Measurements from ENCODE around the gene DNAH10. TPM values are rescaled to one million over a fixed set of nuclear protein-coding genes. Genes with fewer than 3 reads are reported as not detected.
A peak's percentile ranks its signal among the peaks of the same experiment; 100 is the strongest.

DNAH10 gene
- total and polyA plus RNA-seq, 4 donors, result 0.03 to 1.0 TPM; not detected in 2

DNA sequence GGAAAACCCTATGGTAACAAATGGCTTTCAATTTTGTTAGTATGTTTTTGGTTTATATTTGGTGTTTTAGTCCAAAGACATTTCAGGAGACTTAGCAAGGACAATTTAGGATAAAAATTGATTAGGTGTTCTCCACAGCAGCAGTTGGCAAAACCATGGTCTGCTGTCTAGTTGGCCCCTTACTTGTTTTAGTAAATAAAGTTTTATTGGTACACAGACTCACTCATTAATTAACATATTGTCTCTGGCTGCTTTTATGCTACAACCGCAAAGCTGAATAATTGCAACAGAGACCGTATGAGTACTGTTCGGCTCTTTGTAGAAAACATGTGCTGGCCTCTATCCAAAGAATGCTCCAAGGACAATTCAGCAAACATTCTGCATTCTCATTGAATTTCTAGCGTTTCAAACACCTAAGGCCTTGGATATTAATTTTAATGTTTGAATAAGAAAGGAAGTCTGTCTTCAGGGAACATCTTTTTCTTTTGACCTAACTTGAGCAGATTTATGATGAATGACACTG, 132.8 kb downstream of the DNAH10 start:
- Histone ChIP-seq H3K27ac (ENCODE audit: low read depth in 1 of 2, low read length in 2 of 2) (no peak overlapping the region), H3K4me1 (ENCODE audit: control insufficient read depth in 1 of 2, insufficient read depth in 2 of 2, low read length in 2 of 2) (no peaks in the 10 kb centered on the region), H3K27me3 (ENCODE audit: control insufficient read depth in 1 of 2, insufficient read depth in 2 of 2, low read length in 1 of 2) (no peaks in the 10 kb centered on the region), H3K4me3 (ENCODE audit: low read length in 2 of 2) (no peak overlapping the region), H3K36me3 (ENCODE audit: control insufficient read depth in 1 of 2, insufficient read depth in 2 of 2, low read length in 1 of 2) (no peaks in the 10 kb centered on the region), H3K9me3 (ENCODE audit: control insufficient read depth, low read length) (no peaks in the 10 kb centered on the region)
- WGBS, 2 donors, result 68 to 76% methylated on average over 4 of the region's 4 CpGs
- DNase-seq (no peak), ATAC-seq (ENCODE audit: low FRiP score) (no peak)
- intact Hi-C loops (cut with DNase I), result no loop called here

GRCh38 chr12:123895451-123895850, 133.3 kb downstream of the DNAH10 start:
- no peaks in the 10 kb centered on the region for H3K27me3 ChIP-seq (ENCODE audit: control insufficient read depth in 1 of 2, insufficient read depth in 2 of 2, low read length in 1 of 2)
- no peak overlapping the region for H3K4me3 ChIP-seq (ENCODE audit: low read length in 2 of 2)
- ATAC-seq (ENCODE audit: low FRiP score) (no peak), DNase-seq (peak in 1 of 2 donors; percentile 5)
- H3K4me1 ChIP-seq (ENCODE audit: control insufficient read depth in 1 of 2, insufficient read depth in 2 of 2, low read length in 2 of 2), result no peaks in the 10 kb centered on the region
- no peak overlapping the region for H3K27ac ChIP-seq (ENCODE audit: low read depth in 1 of 2, low read length in 2 of 2)
- WGBS, 2 donors, result 89 to 92% methylated on average over 8 of the region's 8 CpGs
- H3K9me3 ChIP-seq (ENCODE audit: control insufficient read depth, low read length), result no peaks in the 10 kb centered on the region
- intact Hi-C loops (cut with DNase I), result no loop called here
- H3K36me3 ChIP-seq (ENCODE audit: control insufficient read depth in 1 of 2, insufficient read depth in 2 of 2, low read length in 1 of 2), result no peaks in the 10 kb centered on the region

- Histone ChIP-seq H3K36me3 (ENCODE audit: control insufficient read depth in 1 of 2, insufficient read depth in 2 of 2, low read length in 1 of 2) (no peaks in the 10 kb centered on the region), H3K4me3 (ENCODE audit: low read length in 2 of 2) (no peak overlapping the region), H3K27ac (ENCODE audit: low read depth in 1 of 2, low read length in 2 of 2) (no peak overlapping the region), H3K9me3 (ENCODE audit: control insufficient read depth, low read length) (no peaks in the 10 kb centered on the region), H3K27me3 (ENCODE audit: control insufficient read depth in 1 of 2, insufficient read depth in 2 of 2, low read length in 1 of 2) (no peaks in the 10 kb centered on the region), H3K4me1 (ENCODE audit: control insufficient read depth in 1 of 2, insufficient read depth in 2 of 2, low read length in 2 of 2) (no peaks in the 10 kb centered on the region)
- no peak for ATAC-seq (ENCODE audit: low FRiP score)
- intact Hi-C loops (cut with DNase I), result no loop called here
- 51% methylated on average over 8 of the region's 8 CpGs for WGBS, 2 donors
- DNase-seq, result peak in 1 of 2 donors; percentile 52
Measured at GRCh38 chr12:123896767-123897166, 134.7 kb downstream of the DNAH10 start.

GRCh38 chr12:123897221-123897620, 135.1 kb downstream of the DNAH10 start:
- WGBS, 2 donors, result 74 to 79% methylated on average over 5 of the region's 5 CpGs
- intact Hi-C loops (cut with DNase I), result no loop called here

DNA sequence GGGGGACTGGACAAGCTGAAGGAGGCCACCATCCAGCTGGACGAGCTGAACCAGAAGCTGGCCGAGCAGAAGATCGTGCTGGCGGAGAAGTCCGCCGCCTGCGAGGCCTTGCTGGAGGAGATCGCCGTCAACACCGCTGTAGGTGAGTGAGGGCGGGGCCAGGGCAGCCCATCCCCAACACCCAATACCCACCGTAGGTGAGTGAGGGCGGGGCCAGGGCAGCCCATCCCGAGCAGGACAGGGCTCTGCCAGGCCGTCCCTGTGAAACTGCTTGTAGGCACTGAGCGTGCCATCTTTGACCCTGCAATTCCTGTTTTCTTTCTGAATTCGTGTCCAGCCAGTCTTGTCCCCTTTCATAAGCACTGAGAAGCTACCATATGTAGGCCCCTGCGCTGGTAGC, 136.6 kb downstream of the DNAH10 start:
- Histone ChIP-seq H3K9me3 (ENCODE audit: control insufficient read depth, low read length) (no peaks in the 10 kb centered on the region), H3K27me3 (ENCODE audit: control insufficient read depth in 1 of 2, insufficient read depth in 2 of 2, low read length in 1 of 2) (no peaks in the 10 kb centered on the region), H3K36me3 (ENCODE audit: control insufficient read depth in 1 of 2, insufficient read depth in 2 of 2, low read length in 1 of 2) (no peaks in the 10 kb centered on the region), H3K27ac (ENCODE audit: low read depth in 1 of 2, low read length in 2 of 2) (no peak overlapping the region), H3K4me1 (ENCODE audit: control insufficient read depth in 1 of 2, insufficient read depth in 2 of 2, low read length in 2 of 2) (no peaks in the 10 kb centered on the region), H3K4me3 (ENCODE audit: low read length in 2 of 2) (no peak overlapping the region)
- DNase-seq, result peak in 1 of 2 donors; percentile 68
- WGBS, 2 donors, result 85% methylated on average over 18 of the region's 18 CpGs
- no peak for ATAC-seq (ENCODE audit: low FRiP score)
- intact Hi-C loops (cut with DNase I), result no loop called here

More at GRCh38 chr12:123897221-123897620, 135.1 kb downstream of the DNAH10 start:
- Histone ChIP-seq H3K27me3 (ENCODE audit: control insufficient read depth in 1 of 2, insufficient read depth in 2 of 2, low read length in 1 of 2) (no peaks in the 10 kb centered on the region), H3K4me1 (ENCODE audit: control insufficient read depth in 1 of 2, insufficient read depth in 2 of 2, low read length in 2 of 2) (no peaks in the 10 kb centered on the region), H3K4me3 (ENCODE audit: low read length in 2 of 2) (no peak overlapping the region), H3K36me3 (ENCODE audit: control insufficient read depth in 1 of 2, insufficient read depth in 2 of 2, low read length in 1 of 2) (no peaks in the 10 kb centered on the region), H3K27ac (ENCODE audit: low read depth in 1 of 2, low read length in 2 of 2) (no peak overlapping the region), H3K9me3 (ENCODE audit: control insufficient read depth, low read length) (no peaks in the 10 kb centered on the region)
- ATAC-seq (ENCODE audit: low FRiP score), result no peak
- peak in 1 of 2 donors; percentile 40 for DNase-seq

GRCh38 chr12:123899368-123899767, 137.3 kb downstream of the DNAH10 start:
- Histone ChIP-seq H3K4me3 (ENCODE audit: low read length in 2 of 2) (no peak overlapping the region), H3K27ac (ENCODE audit: low read depth in 1 of 2, low read length in 2 of 2) (no peak overlapping the region), H3K4me1 (ENCODE audit: control insufficient read depth in 1 of 2, insufficient read depth in 2 of 2, low read length in 2 of 2) (no peaks in the 10 kb centered on the region), H3K36me3 (ENCODE audit: control insufficient read depth in 1 of 2, insufficient read depth in 2 of 2, low read length in 1 of 2) (no peaks in the 10 kb centered on the region), H3K9me3 (ENCODE audit: control insufficient read depth, low read length) (no peaks in the 10 kb centered on the region), H3K27me3 (ENCODE audit: control insufficient read depth in 1 of 2, insufficient read depth in 2 of 2, low read length in 1 of 2) (no peaks in the 10 kb centered on the region)
- ATAC-seq (ENCODE audit: low FRiP score) (no peak), DNase-seq (peak in 1 of 2 donors; percentile 21)
- WGBS, 2 donors, result 85 to 86% methylated on average over 9 of the region's 9 CpGs
- intact Hi-C loops (cut with DNase I), result no loop called here

- no peak for ATAC-seq (ENCODE audit: low FRiP score)
- DNase-seq, result peak in 1 of 2 donors; percentile 68
- WGBS, 2 donors, result 49 to 50% methylated on average over 9 of the region's 9 CpGs
- Histone ChIP-seq H3K4me3 (ENCODE audit: low read length in 2 of 2) (no peak overlapping the region), H3K27me3 (ENCODE audit: control insufficient read depth in 1 of 2, insufficient read depth in 2 of 2, low read length in 1 of 2) (no peaks in the 10 kb centered on the region), H3K36me3 (ENCODE audit: control insufficient read depth in 1 of 2, insufficient read depth in 2 of 2, low read length in 1 of 2) (no peaks in the 10 kb centered on the region), H3K4me1 (ENCODE audit: control insufficient read depth in 1 of 2, insufficient read depth in 2 of 2, low read length in 2 of 2) (no peaks in the 10 kb centered on the region), H3K9me3 (ENCODE audit: control insufficient read depth, low read length) (no peaks in the 10 kb centered on the region), H3K27ac (ENCODE audit: low read depth in 1 of 2, low read length in 2 of 2) (no peak overlapping the region)
- intact Hi-C loops (cut with DNase I), result no loop called here
Measured at GRCh38 chr12:123900871-123901376, 138.8 kb downstream of the DNAH10 start.

DNA sequence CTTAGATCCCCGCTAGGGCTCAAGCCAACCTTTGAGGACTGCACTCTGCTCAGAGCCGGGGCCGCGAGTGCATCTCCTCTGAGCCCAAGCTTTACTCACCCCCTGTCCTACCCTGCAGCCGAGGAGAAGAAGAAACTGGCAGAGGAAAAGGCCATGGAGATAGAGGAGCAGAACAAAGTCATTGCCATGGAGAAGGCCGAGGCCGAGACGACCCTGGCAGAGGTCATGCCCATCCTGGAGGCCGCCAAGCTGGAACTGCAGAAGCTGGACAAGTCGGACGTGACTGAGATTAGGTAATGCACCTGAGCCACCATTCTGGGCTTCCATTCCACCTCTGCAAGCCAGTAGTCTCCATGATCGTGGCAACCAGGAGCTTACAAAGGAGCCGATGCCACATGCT, 140.7 kb downstream of the DNAH10 start:
- 95 to 96% methylated on average over 13 of the region's 13 CpGs for WGBS, 2 donors
- no peak overlapping the region for H3K4me3 ChIP-seq (ENCODE audit: low read length in 2 of 2)
- no peaks in the 10 kb centered on the region for H3K27me3 ChIP-seq (ENCODE audit: control insufficient read depth in 1 of 2, insufficient read depth in 2 of 2, low read length in 1 of 2)
- H3K36me3 ChIP-seq (ENCODE audit: control insufficient read depth in 1 of 2, insufficient read depth in 2 of 2, low read length in 1 of 2), result no peaks in the 10 kb centered on the region
- H3K9me3 ChIP-seq (ENCODE audit: control insufficient read depth, low read length), result no peaks in the 10 kb centered on the region
- DNase-seq (peak in 1 of 2 donors; percentile 64), ATAC-seq (ENCODE audit: low FRiP score) (no peak)
- H3K4me1 ChIP-seq (ENCODE audit: control insufficient read depth in 1 of 2, insufficient read depth in 2 of 2, low read length in 2 of 2), result no peaks in the 10 kb centered on the region
- intact Hi-C loops (cut with DNase I), result loop anchor here in 1 of 2 donors (1.0 kb wide), 1 partner anchor 78 kb away; no protein-coding TSS in a partner anchor
- no peak overlapping the region for H3K27ac ChIP-seq (ENCODE audit: low read depth in 1 of 2, low read length in 2 of 2)

DNA sequence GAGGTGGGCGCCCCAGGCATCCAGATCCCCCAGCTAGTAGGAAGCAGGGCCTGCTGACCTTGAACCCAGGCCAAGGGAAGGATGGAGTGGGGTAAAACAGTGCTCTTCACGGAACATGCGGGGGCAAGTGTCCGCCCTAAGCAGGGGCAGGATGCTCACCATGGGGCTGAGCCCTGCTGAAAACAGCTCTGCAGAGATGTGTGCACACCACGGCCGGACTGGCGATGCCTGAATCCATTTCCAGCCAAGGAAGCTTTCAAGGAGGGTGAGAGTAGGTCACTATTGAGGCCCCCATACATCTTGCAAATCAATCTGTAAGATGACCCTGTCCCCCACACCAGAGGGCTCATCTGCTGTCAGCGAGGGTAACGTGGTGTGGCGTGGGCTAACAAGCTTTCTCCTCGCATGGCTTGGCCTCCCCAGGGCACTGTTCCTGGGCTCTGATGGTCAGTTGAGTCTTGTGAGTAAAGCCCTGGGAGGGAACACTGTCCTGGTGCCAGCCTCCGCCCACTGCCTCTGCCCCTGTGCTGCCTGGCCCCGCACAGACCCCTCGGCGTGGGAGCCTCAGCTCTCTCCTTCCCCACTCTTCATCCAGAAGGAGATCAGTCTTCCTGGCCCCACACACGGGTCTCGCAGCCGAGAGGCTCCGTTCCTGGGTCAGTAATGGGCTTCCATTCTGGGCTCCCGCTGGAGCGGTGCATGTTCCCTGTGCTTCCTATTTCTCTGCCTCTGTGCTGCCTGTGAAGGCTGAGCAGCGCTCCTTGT, 141.4 kb downstream of the DNAH10 start:
- WGBS, 2 donors, result 76 to 77% methylated on average over 22 of the region's 22 CpGs
- no peaks in the 10 kb centered on the region for H3K4me1 ChIP-seq (ENCODE audit: control insufficient read depth in 1 of 2, insufficient read depth in 2 of 2, low read length in 2 of 2)
- H3K27me3 ChIP-seq (ENCODE audit: control insufficient read depth in 1 of 2, insufficient read depth in 2 of 2, low read length in 1 of 2), result no peaks in the 10 kb centered on the region
- intact Hi-C loops (cut with DNase I), result loop anchor here (1.0 to 2.0 kb wide), 3 partner anchors 78 to 129 kb away; no protein-coding TSS in a partner anchor
- no peaks in the 10 kb centered on the region for H3K36me3 ChIP-seq (ENCODE audit: control insufficient read depth in 1 of 2, insufficient read depth in 2 of 2, low read length in 1 of 2)
- H3K4me3 ChIP-seq (ENCODE audit: low read length in 2 of 2), result no peak overlapping the region
- H3K9me3 ChIP-seq (ENCODE audit: control insufficient read depth, low read length), result no peaks in the 10 kb centered on the region
- DNase-seq, result peak in 1 of 2 donors; percentile 70
- no peak for ATAC-seq (ENCODE audit: low FRiP score)
- no peak overlapping the region for H3K27ac ChIP-seq (ENCODE audit: low read depth in 1 of 2, low read length in 2 of 2)

Measured in aorta (tissue), 5 donors.